ENCODE measurements around the gene NOL8. TPM values are rescaled to one million over a fixed set of nuclear protein-coding genes. Genes with fewer than 3 reads are reported as not detected.

NOL8 gene
- total RNA-seq, 1 experiment from 2014 or later: 41.8 TPM

- intact Hi-C loops (cut with micrococcal nuclease): no loop called here
- peaks cover 27% of the 10 kb centered on the region for H3K4me1 Mint-ChIP-seq (ENCODE audit: insufficient read depth, unreplicated experiment)
- ChIA-PET CTCF (interaction anchor here (0.8 to 1.4 kb wide), 4 partner anchors 20 to 114 kb away, joined by 3 to 5 read pairs (median 4); no protein-coding TSS in a partner anchor), POLR2A (interaction anchor here (1.0 to 1.8 kb wide), 6 partner anchors 9 to 64 kb away, joined by 3 to 12 read pairs (median 4); partner anchors contain the start of genes CENPP and NOL8)
- DNase-seq (ENCODE audit: unreplicated experiment): no peak
- H3K27me3 Mint-ChIP-seq (ENCODE audit: insufficient read depth, unreplicated experiment): no peaks in the 10 kb centered on the region
- no peak for TF ChIP-seq CTCF (IDR thresholded peaks at IDR 0.05; ENCODE audit: unreplicated experiment)
- no peaks in the 10 kb centered on the region for H3K9me3 Mint-ChIP-seq (ENCODE audit: unreplicated experiment)
- no TSS peak for BruUV-seq (replicated peaks)
- H3K27ac Mint-ChIP-seq (ENCODE audit: low read depth, unreplicated experiment): peak overlapping the region; percentile 96
- no peak overlapping the region for H3K4me3 Mint-ChIP-seq (ENCODE audit: unreplicated experiment)
- peaks cover 77% of the 10 kb centered on the region for H3K36me3 Mint-ChIP-seq (ENCODE audit: insufficient read depth, unreplicated experiment)
Measured at GRCh38 chr9:92295240-92295790, 29.8 kb downstream of the NOL8 start.

DNA sequence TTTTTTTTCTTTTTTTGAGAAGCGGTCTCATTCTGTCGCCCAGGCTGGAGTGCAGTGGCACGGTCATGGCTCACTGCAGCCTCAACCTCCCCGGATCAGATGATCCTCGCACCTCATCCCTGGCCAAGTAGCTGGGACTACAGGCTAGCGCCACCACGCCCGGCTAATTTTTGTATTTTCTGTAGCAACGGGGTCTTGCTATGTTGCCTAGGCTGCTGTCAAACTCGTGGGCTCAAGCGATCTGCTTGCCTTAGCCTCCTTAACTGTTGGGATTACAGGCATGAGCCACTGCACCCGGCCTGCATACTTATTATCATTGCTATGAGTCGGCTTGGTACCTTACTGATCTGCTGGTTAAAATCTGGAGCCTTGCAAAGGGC is 30.9 kb downstream of the NOL8 start:
- ChIA-PET CTCF (interaction anchor here (0.7 to 1.4 kb wide), 4 partner anchors 15 to 159 kb away, joined by 3 to 5 read pairs (median 4); no protein-coding TSS in a partner anchor), POLR2A (interaction anchor here (0.7 to 1.8 kb wide), 10 partner anchors 10 to 214 kb away, joined by 3 to 12 read pairs (median 3); partner anchors contain the start of genes CENPP and NOL8)
- intact Hi-C loops (cut with micrococcal nuclease): loop anchor here (5.0 kb wide), 1 partner anchor 47 kb away; no protein-coding TSS in a partner anchor
- Mint-ChIP-seq H3K4me3 (ENCODE audit: unreplicated experiment) (peak overlapping the region; percentile 80), H3K36me3 (ENCODE audit: insufficient read depth, unreplicated experiment) (peaks cover 77% of the 10 kb centered on the region), H3K4me1 (ENCODE audit: insufficient read depth, unreplicated experiment) (peaks cover 27% of the 10 kb centered on the region), H3K27ac (ENCODE audit: low read depth, unreplicated experiment) (peak overlapping the region; percentile 96), H3K9me3 (ENCODE audit: unreplicated experiment) (no peaks in the 10 kb centered on the region), H3K27me3 (ENCODE audit: insufficient read depth, unreplicated experiment) (no peaks in the 10 kb centered on the region)
- no peak for TF ChIP-seq CTCF (IDR thresholded peaks at IDR 0.05; ENCODE audit: unreplicated experiment)
- DNase-seq (ENCODE audit: unreplicated experiment): peak; percentile 23
- BruUV-seq (replicated peaks): no TSS peak

DNA sequence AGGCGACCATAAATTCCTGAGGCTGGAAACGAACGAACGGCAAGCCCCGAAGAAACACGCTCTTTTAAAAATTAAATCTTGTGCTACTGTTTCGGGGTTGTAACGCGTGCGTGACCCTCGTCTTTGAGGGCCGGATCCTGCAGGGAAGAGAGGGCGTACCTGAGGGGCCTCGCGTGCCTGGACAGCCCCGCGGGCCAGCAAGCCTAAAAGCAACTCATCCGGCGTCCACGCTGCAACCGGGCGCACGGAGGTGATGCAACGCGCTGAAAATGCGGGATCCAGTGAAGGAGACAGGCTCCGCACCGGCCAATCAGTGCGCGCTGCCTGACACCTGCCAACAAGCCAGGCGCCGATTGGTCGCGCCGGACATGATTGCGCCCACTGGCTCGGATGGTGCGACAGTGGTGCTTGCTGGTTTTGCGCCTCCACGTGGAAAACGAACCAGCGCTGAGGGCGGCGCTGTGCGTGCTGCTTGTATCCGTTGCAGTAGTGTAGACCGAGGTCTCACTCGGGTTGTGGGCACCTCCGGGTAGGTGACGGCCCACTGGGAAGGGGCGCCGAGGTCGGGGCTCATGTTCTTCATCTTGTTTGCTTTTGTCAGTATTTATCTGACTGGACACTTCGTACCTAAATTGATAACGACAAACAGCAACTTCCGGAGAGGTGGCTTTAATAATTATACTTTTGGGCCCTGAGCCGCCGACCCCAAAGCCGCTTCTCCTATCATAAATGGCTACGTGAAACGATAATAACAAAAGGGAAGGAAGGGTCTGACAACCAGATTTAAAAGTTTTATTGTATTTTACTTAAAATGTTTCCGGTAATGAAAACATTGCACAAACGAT is 31.5 kb downstream of the NOL8 start, which contains the start of gene IARS1:
TSS of gene IARS1 (minus strand) at position 246 of the 845 bp plus-strand sequence. CDS start 4,278 bp downstream, outside the sequence.
- Mint-ChIP-seq H3K4me3 (ENCODE audit: unreplicated experiment) (peak within 1 kb of the TSS; percentile 80), H3K27ac (ENCODE audit: low read depth, unreplicated experiment) (peak within 1 kb of the TSS; percentile 96), H3K9me3 (ENCODE audit: unreplicated experiment) (no peaks in the 10 kb centered on the region), H3K27me3 (ENCODE audit: insufficient read depth, unreplicated experiment) (no peaks in the 10 kb centered on the region), H3K36me3 (ENCODE audit: insufficient read depth, unreplicated experiment) (peaks cover 77% of the 10 kb centered on the region), H3K4me1 (ENCODE audit: insufficient read depth, unreplicated experiment) (peaks cover 27% of the 10 kb centered on the region)
- ChIA-PET CTCF (interaction anchor here (0.7 to 2.8 kb wide), 5 partner anchors 16 to 159 kb away, joined by 3 to 18 read pairs (median 5); no protein-coding TSS in a partner anchor), POLR2A (interaction anchor here (0.7 to 1.8 kb wide), 12 partner anchors 12 to 377 kb away, joined by 3 to 12 read pairs (median 4); partner anchors contain the start of genes CENPP, IPPK and NOL8)
- no peak for TF ChIP-seq CTCF (IDR thresholded peaks at IDR 0.05; ENCODE audit: unreplicated experiment)
- peak; percentile 98 for DNase-seq (ENCODE audit: unreplicated experiment)
- BruUV-seq (replicated peaks): TSS peak; percentile 90
- intact Hi-C loops (cut with micrococcal nuclease): loop anchor here (1.0 to 5.0 kb wide), 3 partner anchors 32 to 155 kb away; partner anchors contain the start of genes CENPP and NOL8

DNA sequence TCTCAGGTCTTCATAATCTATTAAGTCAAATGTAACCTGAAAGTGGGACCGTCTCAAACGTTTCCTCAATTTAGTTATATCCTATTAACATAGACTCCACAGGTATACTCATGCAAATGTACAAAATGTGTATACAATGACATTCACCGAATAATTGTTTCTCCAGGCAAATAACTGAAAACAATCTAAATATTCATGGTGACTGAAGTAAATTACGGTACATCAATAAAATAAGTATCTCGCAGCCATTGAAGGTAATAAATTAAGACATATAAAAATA is 32.1 kb downstream of the NOL8 start:
- H3K4me3 Mint-ChIP-seq (ENCODE audit: unreplicated experiment): peak overlapping the region; percentile 80
- ChIA-PET POLR2A (interaction anchor here (0.8 to 1.1 kb wide), 3 partner anchors 13 to 377 kb away, joined by 5 to 6 read pairs (median 6); partner anchors contain the start of gene IPPK), CTCF (interaction anchor here (2.7 to 2.8 kb wide), 2 partner anchors 153 to 158 kb away, joined by 9 to 18 read pairs; no protein-coding TSS in a partner anchor)
- DNase-seq (ENCODE audit: unreplicated experiment): no peak
- peaks cover 32% of the 10 kb centered on the region for H3K4me1 Mint-ChIP-seq (ENCODE audit: insufficient read depth, unreplicated experiment)
- TF ChIP-seq CTCF (IDR thresholded peaks at IDR 0.05; ENCODE audit: unreplicated experiment): no peak
- peak overlapping the region; percentile 96 for H3K27ac Mint-ChIP-seq (ENCODE audit: low read depth, unreplicated experiment)
- peaks cover 77% of the 10 kb centered on the region for H3K36me3 Mint-ChIP-seq (ENCODE audit: insufficient read depth, unreplicated experiment)
- TSS peak; percentile 74 for BruUV-seq (replicated peaks)
- no peaks in the 10 kb centered on the region for H3K27me3 Mint-ChIP-seq (ENCODE audit: insufficient read depth, unreplicated experiment)
- no peaks in the 10 kb centered on the region for H3K9me3 Mint-ChIP-seq (ENCODE audit: unreplicated experiment)
- intact Hi-C loops (cut with micrococcal nuclease): loop anchor here (1.0 to 5.0 kb wide), 3 partner anchors 32 to 155 kb away; partner anchors contain the start of genes CENPP and NOL8
